ENCODE measurements around the gene ITPA. TPM values are rescaled to one million over a fixed set of nuclear protein-coding genes. Genes with fewer than 3 reads are reported as not detected.
"Not testable (repeated sequence)": the region's sequence is repeated elsewhere in the genome, so short reads cannot be mapped to it uniquely, and the experiment has no call there.

Gene ITPA
- total RNA-seq, 1 experiment from 2014 or later, result 147 TPM

DNA sequence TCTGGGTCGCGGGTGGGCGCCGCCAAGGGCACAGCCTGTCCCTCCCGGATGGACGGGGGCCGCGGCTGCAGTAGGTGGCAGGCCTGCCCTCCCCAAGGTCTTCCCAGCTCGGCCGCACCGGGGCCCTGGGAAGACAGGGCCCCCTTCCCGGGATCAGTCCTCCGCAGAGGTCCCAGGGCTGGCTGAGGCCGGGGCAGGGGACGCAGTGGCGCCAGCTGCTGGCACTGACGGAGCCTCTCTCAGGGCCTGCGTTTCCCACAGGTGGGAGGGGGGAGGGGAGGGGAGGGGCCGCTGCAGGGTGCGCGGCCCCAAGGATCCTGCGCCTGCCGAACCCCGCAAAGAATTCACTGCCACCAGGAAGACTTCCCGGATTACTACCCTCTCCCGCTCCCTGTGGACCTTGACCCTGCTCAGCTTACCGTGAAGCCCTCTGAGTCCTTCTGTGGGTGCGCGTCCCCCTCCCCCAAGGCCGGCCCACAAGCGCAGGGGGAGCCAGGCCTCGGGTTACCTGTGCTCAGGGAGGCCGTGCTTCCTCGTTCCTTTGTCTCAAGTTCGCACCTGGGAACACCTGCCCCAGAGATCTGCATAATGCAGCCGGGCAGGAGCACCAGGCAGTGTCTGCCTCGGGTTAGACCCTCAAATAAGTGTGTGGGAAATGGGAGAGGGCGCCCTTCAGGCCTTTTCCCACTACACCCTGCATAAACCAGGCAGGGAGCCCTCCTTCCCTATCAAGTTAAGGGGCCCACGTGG is 41.0 kb upstream of the ITPA start:
- no peaks in the 10 kb centered on the region; the same call in 1 of the 2 replicates for H3K36me3 ChIP-seq (replicated peaks; ENCODE audit: control insufficient read depth, insufficient read depth, low read length)
- H3K4me3 ChIP-seq (ENCODE audit: insufficient read depth, low read depth, low read length), result peak overlapping the region; percentile 42
- H3K27me3 ChIP-seq (ENCODE audit: control insufficient read depth, insufficient read depth, low read length), result peaks cover 25% of the 10 kb centered on the region
- peak; percentile 96 for DNase-seq

DNA sequence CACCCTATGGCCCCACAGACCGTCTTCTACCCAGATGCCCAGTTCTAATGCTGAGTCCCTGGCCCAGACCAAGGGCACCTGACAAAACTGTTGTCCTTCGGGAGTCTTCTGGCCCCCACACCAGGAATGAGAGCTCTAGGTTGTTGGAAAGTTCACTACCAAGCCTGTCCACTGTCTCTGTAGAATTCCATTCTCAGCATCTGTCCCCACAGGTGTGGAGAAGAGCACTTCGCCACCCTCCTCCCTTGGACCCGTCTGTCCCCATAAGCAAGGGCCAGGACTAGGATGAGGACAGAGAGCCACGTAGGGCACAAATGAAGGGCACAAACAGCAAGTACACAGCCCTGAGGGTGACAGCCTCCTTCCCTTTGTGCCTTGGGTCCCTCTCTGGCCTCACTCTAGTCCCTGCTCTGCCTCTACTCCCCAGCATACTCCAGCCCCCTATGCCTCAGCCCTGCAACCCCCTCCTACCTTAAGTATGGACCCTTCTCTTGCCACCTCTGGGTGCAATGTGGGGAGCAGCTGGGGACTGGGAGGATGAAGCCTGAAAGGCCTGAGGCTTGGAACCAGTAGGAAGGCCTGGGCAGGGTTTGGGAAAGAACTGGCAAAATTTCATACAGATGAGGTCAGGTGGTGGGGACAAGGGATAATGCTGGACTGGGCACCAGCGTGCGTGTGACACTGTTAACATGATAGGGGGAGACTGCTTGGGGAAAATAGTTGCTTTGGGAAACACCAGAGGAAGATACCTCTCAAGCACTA is 40.3 kb upstream of the ITPA start:
- Histone ChIP-seq H3K4me3 (ENCODE audit: insufficient read depth, low read depth, low read length) (no peak overlapping the region), H3K27me3 (ENCODE audit: control insufficient read depth, insufficient read depth, low read length) (peaks cover 25% of the 10 kb centered on the region), H3K36me3 (replicated peaks; ENCODE audit: control insufficient read depth, insufficient read depth, low read length) (no peaks in the 10 kb centered on the region; the same call in 1 of the 2 replicates)
- no peak for DNase-seq

DNA sequence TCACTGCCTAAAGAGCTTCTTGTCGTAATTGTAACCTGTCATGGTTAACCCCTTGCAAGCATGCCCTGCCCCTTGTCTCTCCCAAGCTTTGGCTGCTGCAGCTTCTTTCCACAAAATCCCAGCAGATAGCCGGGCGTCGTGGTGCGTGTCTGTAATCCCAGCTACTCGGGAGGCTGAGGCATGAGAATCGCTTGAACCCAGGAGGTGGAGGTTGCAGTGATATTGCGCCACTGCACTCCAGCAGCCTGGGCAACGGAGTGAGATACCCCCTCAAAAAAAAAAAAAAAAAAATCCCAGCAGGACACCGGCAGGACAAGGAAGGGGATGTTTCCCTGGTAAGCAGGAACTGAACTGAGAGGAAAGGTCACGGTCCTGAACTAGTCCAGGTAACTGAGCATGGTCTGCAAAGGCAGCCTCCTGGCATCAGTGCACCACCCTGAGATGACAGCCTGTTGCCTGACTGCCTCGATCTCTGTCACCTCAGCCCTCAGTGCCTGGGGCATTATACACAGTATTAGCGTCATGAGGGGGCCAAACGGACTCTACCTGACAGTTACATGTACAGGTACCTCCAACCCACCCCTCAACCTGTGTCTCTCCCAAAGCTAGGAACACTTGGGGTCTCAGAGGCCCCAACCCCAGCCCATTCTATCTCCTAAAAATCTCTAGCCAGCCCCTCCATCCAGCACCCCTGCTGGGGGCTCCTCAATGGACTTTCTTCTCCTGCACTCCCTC is 37.7 kb upstream of the ITPA start:
- H3K27me3 ChIP-seq (ENCODE audit: control insufficient read depth, insufficient read depth, low read length), result peaks cover 25% of the 10 kb centered on the region
- no peak overlapping the region for H3K4me3 ChIP-seq (ENCODE audit: insufficient read depth, low read depth, low read length)
- H3K36me3 ChIP-seq (replicated peaks; ENCODE audit: control insufficient read depth, insufficient read depth, low read length), result no peaks in the 10 kb centered on the region; the same call in 1 of the 2 replicates
- no peak for DNase-seq

GRCh38 chr20:3172126-3172932 is 37.0 kb upstream of the ITPA start:
- Histone ChIP-seq H3K36me3 (replicated peaks; ENCODE audit: control insufficient read depth, insufficient read depth, low read length) (no peaks in the 10 kb centered on the region; the same call in 1 of the 2 replicates), H3K4me3 (ENCODE audit: insufficient read depth, low read depth, low read length) (peak overlapping the region; percentile 83), H3K27me3 (ENCODE audit: control insufficient read depth, insufficient read depth, low read length) (peaks cover 22% of the 10 kb centered on the region)
- DNase-seq, result no peak

GRCh38 chr20:3172933-3173609 is 36.2 kb upstream of the ITPA start, which contains the start of gene LZTS3:
TSS of gene LZTS3 (minus strand) at chr20:3173549. CDS start at chr20:3167163, 6,386 bp downstream.
- Histone ChIP-seq H3K36me3 (replicated peaks; ENCODE audit: control insufficient read depth, insufficient read depth, low read length) (no peaks in the 10 kb centered on the region; the same call in 1 of the 2 replicates), H3K27me3 (ENCODE audit: control insufficient read depth, insufficient read depth, low read length) (peaks cover 15% of the 10 kb centered on the region), H3K4me3 (ENCODE audit: insufficient read depth, low read depth, low read length) (peak within 1 kb of the TSS; percentile 91)
- DNase-seq, result peak; percentile 97

DNA sequence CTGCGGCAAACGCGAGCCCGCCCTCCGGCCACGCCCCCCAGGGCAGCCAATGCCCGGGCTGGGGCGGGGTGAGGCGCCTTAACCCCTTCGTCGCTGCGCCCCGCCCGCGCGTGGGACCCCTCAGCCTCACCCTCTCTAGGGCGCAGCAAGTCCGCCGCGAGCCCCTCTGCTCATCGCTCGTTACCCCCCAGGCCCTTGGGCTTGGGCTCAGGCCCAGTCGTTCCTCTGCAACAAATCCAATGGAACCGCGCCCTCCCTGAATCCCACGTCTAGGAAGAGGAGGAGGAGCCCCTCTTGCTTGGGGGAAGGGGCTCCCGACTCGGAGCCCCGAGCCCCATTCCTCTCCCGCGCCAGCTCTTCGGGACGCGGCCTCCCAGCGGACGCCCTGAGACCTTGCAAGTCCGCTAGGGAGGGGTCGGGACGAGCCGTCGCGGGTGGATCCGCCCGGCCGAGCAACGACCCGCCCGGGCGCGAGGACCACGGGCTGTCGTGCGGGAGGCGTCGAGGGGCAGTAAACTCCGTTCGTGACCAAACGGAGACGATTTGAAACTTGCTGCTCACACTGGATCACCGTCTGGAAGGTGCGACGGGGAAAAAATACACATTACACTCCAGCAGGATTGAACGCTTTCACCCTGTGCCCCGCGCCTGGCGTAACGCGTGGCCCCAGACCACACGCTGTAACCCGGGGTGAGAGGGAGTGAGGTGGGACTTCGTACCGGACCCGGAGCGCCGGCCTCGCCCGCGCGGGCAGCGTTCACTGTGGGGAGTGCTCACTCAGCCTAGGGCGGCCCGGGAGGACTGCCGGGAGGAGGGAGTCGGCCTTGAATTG is 35.5 kb upstream of the ITPA start:
- peak; percentile 99 for DNase-seq
- peak overlapping the region; percentile 91 for H3K4me3 ChIP-seq (ENCODE audit: insufficient read depth, low read depth, low read length)

GRCh38 chr20:3174442-3175261 is 34.6 kb upstream of the ITPA start:
- Histone ChIP-seq H3K36me3 (replicated peaks; ENCODE audit: control insufficient read depth, insufficient read depth, low read length) (no peaks in the 10 kb centered on the region; the same call in 1 of the 2 replicates), H3K27me3 (ENCODE audit: control insufficient read depth, insufficient read depth, low read length) (peaks cover 8% of the 10 kb centered on the region), H3K4me3 (ENCODE audit: insufficient read depth, low read depth, low read length) (peak overlapping the region; percentile 91)
- DNase-seq, result no peak

More for the DNA sequence above, 35.5 kb upstream of the ITPA start:
- H3K36me3 ChIP-seq (replicated peaks; ENCODE audit: control insufficient read depth, insufficient read depth, low read length), result no peaks in the 10 kb centered on the region; the same call in 1 of the 2 replicates
- peaks cover 10% of the 10 kb centered on the region for H3K27me3 ChIP-seq (ENCODE audit: control insufficient read depth, insufficient read depth, low read length)

DNA sequence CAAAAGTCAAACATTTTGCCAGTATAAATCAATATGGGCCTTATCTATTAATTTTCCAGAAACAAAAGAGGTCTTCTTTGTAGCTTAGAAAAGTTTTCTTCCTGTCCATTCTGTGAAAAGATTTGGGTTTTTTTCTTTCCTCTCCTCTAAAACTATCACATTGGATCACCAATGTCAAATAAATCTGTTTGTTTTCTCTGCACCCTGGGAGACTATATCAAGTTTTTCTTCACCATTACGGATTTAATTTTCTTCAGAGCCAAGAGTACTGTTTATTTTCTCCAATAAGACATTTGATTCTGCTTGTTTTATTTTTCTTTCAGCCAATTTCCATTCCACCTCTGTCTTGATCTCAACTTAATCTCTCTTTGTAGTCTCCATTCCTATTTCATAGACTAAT is 34.0 kb upstream of the ITPA start:
- Histone ChIP-seq H3K27me3 (ENCODE audit: control insufficient read depth, insufficient read depth, low read length) (peaks cover 8% of the 10 kb centered on the region), H3K4me3 (ENCODE audit: insufficient read depth, low read depth, low read length) (peak overlapping the region; percentile 0; the same call in 1 of the 2 replicates), H3K36me3 (replicated peaks; ENCODE audit: control insufficient read depth, insufficient read depth, low read length) (no peaks in the 10 kb centered on the region)
- no peak for DNase-seq

DNA sequence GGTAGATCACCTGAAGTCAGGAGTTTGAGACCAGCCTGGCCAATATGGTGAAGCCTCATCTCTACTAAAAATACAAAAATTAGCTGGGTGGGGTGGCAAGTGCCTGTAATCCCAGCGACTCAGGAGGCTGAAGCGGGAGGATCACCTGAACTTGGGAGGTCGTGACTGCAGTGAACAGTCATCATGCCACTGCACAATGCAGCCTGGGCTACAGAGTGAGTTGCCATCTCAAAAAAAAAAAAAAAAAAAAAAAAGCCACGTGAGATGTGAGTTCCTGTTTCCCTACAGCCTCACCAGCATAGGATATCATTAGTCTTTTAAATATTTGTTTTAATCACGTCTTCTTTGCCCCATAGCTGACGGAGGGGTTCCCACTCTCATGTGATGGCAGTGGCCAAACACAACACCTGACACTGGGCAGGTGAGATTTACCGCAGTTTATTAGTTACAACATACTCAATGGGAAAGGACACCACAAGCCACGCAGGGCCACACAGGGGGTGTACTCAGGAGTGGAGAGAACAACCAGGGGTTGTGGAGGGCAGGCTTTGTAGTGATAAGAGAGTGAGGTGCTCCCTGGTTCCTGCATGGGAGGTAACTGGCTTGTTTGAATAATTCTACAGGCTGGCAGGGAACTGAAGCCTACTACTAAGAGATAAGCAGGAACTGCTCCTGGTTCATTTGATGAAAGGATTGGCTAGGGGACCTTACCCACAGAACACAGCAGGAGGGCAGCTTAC is 31.4 kb upstream of the ITPA start:
- Histone ChIP-seq H3K4me3 (ENCODE audit: insufficient read depth, low read depth, low read length) (no peak overlapping the region), H3K27me3 (ENCODE audit: control insufficient read depth, insufficient read depth, low read length) (no peaks in the 10 kb centered on the region), H3K36me3 (replicated peaks; ENCODE audit: control insufficient read depth, insufficient read depth, low read length) (no peaks in the 10 kb centered on the region)
- no peak for DNase-seq

- DNase-seq, result no peak
- no peak overlapping the region for H3K4me3 ChIP-seq (ENCODE audit: insufficient read depth, low read depth, low read length)
- H3K27me3 ChIP-seq (ENCODE audit: control insufficient read depth, insufficient read depth, low read length), result no peaks in the 10 kb centered on the region
- H3K36me3 ChIP-seq (replicated peaks; ENCODE audit: control insufficient read depth, insufficient read depth, low read length), result no peaks in the 10 kb centered on the region
Observed at GRCh38 chr20:3180319-3180718, 29.0 kb upstream of the ITPA start.

GRCh38 chr20:3181270-3181669 is 28.0 kb upstream of the ITPA start:
- DNase-seq, result no peak
- no peaks in the 10 kb centered on the region for H3K36me3 ChIP-seq (replicated peaks; ENCODE audit: control insufficient read depth, insufficient read depth, low read length)
- H3K27me3 ChIP-seq (ENCODE audit: control insufficient read depth, insufficient read depth, low read length), result no peaks in the 10 kb centered on the region
- H3K4me3 ChIP-seq (ENCODE audit: insufficient read depth, low read depth, low read length), result no peak overlapping the region

DNA sequence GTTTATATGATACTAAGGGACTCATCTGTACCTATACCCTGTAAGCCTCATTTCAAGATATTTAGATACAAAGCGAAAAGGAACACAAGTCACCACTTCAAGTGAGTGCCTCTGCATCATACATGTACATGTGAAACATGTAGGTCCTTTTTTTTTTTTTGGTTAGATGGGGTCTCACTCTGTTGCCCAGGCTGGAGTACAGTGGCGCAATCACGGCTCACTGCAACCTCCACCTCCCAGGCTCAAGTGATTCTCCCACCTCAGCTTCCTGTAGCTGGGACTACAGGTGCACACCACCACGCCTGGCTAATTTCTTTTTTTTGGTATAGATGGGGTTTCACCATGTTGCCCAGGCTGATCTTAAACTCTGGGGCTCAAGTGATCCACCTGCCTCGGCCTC is 26.9 kb upstream of the ITPA start:
- not testable (repeated sequence) for H3K36me3 ChIP-seq (replicated peaks; ENCODE audit: control insufficient read depth, insufficient read depth, low read length); DNase-seq; H3K4me3 ChIP-seq (ENCODE audit: insufficient read depth, low read depth, low read length); H3K27me3 ChIP-seq (ENCODE audit: control insufficient read depth, insufficient read depth, low read length)
